Kasumi-1 (cell line): Measurements from ENCODE around the gene GGCT.
"Not testable (repeated sequence)": the region's sequence is repeated elsewhere in the genome, so short reads cannot be mapped to it uniquely, and the experiment has no call there.

Source experiments
- DNase-seq, 2 experiments: peaks; one replicate each; lab custom pipeline; 2025; lab: John Stamatoyannopoulos, UW

Gene GGCT

GRCh38 chr7:30515761-30516160 lies 11.1 kb upstream of the GGCT start:
- DNase-seq = no peak

DNA sequence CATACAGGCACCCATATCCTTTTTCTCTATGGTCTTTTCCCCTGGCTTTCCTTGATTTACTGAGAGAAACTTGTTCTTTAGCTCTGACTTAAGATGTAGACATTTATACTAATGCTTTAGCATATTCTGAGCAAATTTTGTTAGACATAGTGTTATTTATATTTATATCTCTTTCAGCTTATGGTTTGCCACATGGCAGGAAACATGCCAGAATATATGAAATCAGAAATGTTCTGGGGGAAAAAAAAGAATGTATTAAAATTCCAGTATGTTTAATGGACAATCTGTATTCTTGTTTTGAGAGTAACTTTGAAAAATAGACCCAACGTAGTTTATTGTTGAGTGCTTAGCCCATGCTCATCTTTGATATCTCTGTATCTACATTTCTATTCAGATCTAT lies 10.1 kb upstream of the GGCT start:
- no peak for DNase-seq

- DNase-seq = no peak
These were observed 9.5 kb upstream of the GGCT start for GRCh38 chr7:30514177-30514576.

- DNase-seq = no peak
These were observed 9.1 kb upstream of the GGCT start for GRCh38 chr7:30513762-30514161.

DNA sequence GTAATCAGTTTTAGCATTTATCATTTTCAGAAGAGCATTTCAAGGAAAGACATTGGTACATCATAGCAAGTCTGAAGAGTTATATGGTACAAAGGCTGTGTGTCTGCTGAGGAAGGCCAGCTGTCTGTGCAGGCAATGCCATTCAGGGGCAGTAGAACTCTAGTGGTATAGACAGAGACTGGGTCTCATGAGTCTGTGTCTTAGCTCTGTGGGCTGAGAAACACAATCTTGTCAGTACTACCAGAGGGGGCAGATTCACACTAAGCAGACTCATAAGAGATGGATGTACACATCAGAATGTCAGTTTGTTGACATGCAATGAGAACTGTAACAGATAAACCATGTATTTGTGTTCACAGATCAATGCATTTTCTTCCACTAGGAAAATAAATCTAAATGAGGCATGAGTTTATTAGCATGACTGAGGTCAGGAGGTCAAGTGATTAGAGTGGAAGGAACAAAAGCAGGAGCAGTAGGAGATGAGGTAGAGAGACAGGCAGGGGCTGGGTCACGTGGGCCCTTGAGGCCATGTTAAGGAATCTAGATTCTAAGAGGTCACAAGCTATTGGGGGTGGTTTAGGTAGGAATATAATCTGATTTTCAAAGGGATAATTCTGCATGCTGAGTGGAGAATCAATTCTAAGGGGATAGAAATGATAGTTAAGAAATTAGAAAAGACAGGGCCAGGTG lies 7.5 kb upstream of the GGCT start:
- no peak for DNase-seq

GRCh38 chr7:30511494-30511893 lies 6.9 kb upstream of the GGCT start:
- no peak for DNase-seq

DNA sequence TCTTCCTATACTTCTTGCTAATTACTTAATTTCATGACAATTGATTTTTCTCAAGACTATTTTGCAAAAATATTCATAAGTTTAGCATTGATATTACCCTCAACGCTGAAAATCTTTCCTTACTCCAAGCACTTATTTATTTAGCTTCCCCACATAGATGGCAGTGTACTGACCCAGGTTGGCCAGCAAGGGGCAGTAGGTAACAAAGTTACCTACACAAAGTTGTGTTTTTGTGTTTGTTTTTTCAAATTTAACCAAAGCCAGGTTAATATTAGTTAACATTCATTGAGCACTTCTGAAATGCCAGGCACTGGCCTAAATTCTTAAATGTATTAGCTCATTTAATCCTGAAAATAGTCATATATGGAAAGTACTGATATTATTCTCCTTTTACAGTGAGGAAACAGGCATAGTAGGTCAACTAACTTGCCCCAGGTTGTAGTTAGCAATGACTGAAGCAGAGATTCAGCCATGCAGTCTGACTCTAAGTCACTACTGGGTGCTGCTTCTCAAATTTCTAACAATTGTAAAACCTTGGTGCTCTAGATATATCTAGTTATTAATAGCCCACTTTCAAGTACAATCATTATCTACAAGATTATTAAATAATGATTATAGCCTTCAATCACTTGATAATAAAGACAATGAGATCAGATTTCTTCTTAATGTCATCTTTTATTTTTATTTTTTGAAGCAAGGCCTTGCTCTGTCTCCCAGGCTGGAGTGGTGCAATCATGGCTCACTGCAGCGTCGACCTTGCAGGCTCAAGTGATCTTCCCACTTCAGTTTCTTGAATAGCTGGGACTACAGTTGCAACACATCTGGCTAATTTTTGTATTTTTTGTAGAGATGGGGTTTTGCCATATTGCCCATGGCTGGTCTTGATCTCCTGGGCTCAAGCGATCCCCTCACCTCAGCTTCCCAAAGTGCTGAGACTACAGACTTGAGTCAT lies 5.8 kb upstream of the GGCT start:
- peak; percentile 80 to 83 for DNase-seq

GRCh38 chr7:30509171-30509857 lies 4.7 kb upstream of the GGCT start:
- not testable (repeated sequence) for DNase-seq

DNA sequence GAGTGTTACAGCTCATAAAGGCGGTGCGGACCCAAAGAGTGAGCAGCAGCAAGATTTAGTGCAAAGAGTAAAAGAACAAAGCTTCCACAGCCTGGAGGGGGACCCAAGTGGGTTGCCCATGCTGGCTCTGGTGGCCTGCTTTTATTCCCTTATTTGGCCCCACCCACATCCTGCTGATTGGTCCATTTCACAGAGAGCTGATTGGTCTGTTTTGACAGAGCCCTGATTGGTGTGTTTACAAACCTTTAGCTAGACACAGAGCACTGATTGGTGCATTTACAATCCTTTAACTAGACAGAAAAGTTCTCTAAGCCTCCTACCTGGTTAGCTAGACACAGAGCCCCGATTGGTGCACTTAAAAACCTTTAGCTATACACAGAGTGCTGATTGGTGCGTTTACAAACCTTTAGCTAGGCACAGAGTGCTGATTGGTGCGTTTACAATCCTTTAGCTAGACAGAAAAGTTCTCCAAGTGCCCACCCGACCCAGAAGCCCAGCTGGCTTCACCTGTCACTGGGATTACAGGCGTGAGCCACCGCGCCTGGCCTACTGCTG lies 2.8 kb upstream of the GGCT start:
- not testable (repeated sequence) for DNase-seq

DNA sequence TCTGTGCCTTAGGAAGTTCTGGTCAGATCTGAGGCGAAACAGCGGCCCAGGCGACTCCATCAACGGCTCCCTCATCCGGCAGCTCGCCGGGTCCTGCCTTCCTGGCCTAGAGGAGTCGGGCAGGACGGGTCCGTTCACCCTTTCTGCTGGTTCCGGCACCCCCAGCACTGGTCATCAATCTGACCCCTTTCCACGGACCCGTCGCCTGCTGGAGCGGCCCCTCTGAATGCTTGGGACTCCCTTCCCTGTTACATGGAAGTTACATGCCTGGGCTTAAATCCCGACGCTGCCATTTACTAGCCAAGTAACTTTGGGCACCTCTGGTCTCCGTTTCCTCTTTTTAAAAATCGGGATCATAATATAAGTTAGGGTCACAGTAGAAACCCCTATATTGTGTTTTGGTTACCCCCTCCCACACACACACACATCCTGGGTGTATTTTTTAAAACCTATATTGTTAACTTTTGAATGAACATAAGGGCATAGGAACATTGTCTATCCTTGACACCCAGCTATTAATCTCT lies 607 bp upstream of the GGCT start:
- DNase-seq = peak; percentile 58 to 66

DNA sequence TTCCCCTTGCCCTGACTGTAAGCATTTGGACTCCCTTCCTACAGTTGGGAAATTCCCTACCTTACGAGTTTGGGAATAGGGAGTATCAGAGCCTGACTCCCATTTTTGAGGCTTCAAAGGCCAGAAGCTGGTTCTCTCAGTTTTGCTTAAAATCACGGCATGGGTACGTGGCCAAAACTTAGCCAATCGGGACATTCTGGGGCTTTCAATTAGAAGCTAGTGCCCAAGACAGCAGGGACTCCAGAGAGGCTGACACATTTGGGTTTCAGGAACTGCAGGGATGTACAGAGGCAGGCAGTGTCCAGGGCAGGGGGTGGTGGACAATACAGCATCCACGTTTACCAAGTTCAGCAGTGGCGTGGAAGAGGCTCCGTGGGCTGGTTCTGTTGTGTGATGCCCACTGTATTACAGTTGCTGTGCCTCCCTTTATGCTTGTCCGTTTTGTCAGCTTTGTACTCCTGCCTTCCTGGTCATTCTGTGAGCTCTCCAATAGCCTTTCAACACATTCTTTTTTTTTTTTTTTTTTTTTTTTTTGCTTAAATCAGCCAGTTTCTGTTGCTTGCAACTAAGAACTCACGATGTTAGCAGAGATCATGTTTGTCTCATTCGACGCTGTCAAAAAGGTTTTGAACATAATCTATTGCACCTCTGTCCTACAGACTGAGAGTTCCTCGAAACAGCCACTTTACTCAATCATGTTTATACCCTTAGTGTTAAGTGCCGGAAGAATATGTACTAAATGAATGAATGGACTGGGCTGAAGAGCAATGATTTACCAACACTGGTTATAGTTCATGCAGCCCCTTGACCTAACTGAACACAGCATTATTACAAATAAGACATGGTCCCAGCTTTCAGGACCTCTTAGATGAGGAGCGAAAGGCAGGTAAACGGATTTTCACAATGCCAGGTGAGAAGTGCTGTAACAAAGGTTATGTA lies 1.1 kb downstream of the GGCT start:
- peak in 1 of 2 experiments; percentile 22 for DNase-seq

DNA sequence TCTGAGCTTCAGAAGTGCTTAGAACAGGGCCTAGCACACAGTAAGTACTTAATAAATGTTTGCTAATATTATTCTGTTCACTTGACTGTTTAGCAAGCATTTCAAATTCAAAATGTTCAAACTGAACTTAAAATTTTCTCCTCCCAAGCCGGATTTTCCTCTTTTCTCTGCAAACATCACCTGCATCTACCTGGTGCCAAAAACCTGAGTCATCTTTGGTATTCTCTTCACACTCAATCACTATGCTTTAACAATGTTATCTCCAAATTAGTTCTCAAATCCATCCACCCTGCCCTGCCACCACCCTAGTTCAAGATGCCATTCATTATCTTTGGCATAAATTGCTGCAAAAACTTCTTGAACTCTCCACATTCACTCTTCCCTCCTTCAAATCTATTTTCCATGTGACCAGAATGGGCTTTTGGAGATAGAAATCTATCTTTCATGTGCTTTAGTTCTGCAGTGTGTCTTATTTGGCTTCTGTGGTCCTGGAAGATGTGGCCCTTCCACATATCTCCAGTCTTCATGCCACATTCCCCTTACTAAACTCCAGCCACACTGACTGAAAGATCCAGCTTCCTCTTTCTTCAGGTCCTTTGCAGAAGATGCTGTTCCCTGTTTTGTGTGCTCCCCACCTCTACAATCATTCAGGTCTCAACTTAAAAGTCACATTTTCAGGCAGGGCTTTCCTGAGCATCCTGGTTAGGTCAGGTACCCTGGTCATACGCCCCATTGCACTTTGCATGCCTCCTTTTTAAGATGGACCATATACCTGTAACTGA lies 2.0 kb downstream of the GGCT start:
- DNase-seq = peak; percentile 78 to 88

DNA sequence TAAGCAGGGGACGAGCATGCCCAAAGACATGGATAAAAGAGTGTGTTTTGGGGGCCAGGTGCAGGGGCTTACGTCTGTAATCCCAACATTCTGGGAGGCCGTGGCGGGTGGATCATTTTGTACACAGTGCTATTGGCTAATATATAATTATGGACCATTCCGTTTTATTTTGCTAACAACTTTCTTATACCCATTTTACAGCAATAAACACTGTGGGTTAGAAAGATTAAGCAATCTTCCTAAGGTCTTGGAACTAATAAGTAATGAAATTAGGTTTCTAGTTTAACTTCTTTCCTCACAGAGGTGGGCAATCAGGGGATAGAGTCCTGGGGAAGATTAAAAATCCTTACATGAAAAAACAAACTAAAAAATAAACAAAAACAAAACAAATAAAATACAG lies 3.4 kb downstream of the GGCT start:
- no peak for DNase-seq

- no peak for DNase-seq
These were observed 11.4 kb downstream of the GGCT start for GRCh38 chr7:30493228-30493627.

DNA sequence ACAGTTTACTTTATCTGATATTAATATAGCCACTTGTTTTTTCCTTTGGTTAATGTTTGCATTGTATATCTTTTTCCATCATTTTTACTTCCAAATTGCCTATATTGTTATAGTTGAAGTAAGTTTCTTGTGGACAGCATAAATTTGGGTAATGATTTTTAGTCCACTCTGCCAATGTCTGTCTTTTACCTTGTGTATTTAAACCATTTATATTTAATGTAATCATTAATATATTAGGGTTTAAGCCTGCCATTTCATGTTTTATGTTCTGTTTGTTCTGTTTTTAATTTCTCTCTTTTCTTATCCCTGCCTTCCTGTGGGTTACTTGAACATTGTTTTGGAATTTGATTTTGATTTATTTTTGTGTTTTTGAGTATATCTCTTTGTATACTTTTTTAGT lies 13.2 kb downstream of the GGCT start:
- no peak for DNase-seq

DNA sequence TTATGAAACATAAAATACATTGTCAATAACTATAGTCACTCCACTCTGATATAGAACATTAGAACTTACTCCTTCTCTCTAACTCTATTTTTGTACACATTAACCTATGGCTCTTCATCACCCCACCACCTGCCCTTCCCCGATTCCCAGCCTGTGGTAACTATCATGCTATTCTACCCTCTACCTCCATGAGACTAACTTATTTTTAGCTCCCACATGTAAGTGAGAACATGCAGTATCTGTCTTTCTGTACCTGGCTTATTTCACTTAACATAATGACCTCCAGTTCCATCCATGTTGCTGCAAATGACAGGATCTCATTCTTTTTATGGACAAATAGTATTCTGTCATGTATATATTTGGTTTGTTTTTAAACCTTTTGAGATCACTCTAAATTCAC lies 17.3 kb downstream of the GGCT start:
- DNase-seq = no peak

DNA sequence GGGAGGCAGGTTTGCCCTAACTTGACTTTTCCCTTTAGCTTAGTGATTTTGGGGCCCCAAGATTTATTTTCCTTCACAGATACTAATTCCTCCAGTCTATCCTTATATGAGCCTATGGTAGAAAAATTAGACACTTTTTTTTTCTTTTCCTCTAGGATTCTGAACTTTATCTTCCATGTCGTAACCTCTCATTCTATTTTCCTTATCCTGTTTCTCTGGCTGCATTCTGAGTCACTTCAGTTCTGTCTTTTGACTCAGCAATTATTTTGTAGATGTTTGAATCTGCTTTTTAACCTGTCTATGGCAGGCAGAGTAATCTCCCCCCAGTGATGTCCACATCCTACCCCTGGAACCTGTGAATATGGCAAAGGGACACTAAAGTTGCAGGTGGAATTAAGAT lies 19.0 kb downstream of the GGCT start:
- no peak for DNase-seq

DNA sequence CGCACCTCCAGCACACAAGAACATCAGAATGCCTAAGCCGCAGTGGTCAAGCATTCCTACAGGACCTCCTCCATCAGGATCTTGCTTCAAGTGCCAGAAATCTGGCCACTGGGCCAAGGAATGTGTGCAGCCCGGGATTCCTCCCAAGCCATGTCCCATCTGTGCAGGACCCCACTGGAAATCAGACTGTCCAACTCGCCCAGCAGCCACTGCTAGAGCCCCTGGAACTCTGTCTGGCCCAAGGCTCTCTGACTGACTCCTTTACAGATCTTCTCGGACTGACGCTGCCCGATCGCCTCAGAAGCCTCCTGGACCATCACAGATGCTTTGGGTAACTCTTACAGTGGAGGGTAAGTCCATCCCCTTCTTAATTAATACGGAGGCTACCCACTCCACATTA lies 23.2 kb downstream of the GGCT start:
- DNase-seq = not testable (repeated sequence)

DNA sequence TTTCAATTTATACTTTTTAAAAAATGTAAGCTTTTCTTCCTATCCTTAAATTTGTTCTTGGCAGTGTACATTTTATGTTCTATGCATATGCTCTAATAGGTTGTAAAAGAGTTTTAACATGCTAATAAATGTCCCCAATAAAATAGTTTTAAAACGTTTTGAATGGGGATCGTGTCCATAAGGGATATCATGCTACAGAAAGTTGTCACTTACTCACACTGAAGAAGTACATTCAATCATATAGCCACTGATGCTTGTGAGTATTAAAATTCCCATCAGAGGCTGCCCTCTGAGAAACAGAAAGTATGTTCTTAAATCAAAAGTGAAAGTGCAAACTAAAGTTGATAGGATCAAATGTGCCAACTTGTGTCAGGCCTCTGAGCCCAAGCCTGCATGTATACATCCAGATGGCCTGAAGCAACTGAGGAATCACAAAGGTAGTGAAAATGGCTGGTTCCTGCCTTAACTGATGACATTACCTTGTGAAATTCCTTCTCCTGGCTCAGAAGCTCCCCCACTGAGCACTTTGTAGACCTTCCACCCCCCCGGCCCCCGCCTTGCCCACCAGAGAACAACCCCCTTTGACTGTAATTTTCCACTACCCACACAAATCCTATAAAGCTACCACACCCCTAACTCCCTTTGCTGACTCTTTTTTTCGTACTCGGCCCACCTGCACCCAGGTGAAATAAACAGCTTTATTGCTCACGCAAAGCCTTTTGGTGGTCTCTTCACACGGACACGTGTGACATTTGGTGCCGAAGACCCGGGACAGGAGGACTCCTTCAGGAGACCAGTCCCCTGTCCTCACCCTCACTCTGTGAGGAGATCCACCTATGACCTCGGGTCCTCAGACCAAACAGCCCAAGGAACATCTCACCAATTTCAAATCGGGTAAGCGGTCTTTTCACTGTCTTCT lies 25.2 kb downstream of the GGCT start:
- peak; percentile 31 to 44 for DNase-seq
